ENCODE results near the gene TAC4. TPM values are rescaled to one million over a fixed set of nuclear protein-coding genes. Genes with fewer than 3 reads are reported as not detected.

TAC4 gene
- total RNA-seq, 1 experiment from 2014 or later, result not detected

- DNase-seq (ENCODE audit: low read depth in 1 of 2, low spot score in 2 of 2), result no peak
- no peaks in the 10 kb centered on the region for H3K36me3 ChIP-seq
- H3K9me3 ChIP-seq (replicated peaks), result no peaks in the 10 kb centered on the region; the same call in 1 of the 2 replicates
- H3K4me3 ChIP-seq, result no peak overlapping the region
- H3K27ac ChIP-seq, result no peak overlapping the region
- H3K4me1 ChIP-seq (replicated peaks), result peaks cover 6% of the 10 kb centered on the region
- peaks cover 71% of the 10 kb centered on the region for H3K27me3 ChIP-seq (replicated peaks)
Observed at GRCh38 chr17:49882434-49882833, 34.6 kb upstream of the TAC4 start.

- H3K4me3 ChIP-seq, result no peak overlapping the region
- peaks cover 70% of the 10 kb centered on the region for H3K27me3 ChIP-seq (replicated peaks)
- no peaks in the 10 kb centered on the region for H3K36me3 ChIP-seq
- DNase-seq (ENCODE audit: low read depth in 1 of 2, low spot score in 2 of 2), result no peak
- no peaks in the 10 kb centered on the region; the same call in 1 of the 2 replicates for H3K9me3 ChIP-seq (replicated peaks)
- no peak overlapping the region for H3K27ac ChIP-seq
- H3K4me1 ChIP-seq (replicated peaks), result peaks cover 6% of the 10 kb centered on the region
Observed at GRCh38 chr17:49881054-49881402, 33.2 kb upstream of the TAC4 start.

- Histone ChIP-seq H3K27ac (no peak overlapping the region), H3K27me3 (replicated peaks) (peaks cover 67% of the 10 kb centered on the region), H3K36me3 (no peaks in the 10 kb centered on the region), H3K9me3 (replicated peaks) (no peaks in the 10 kb centered on the region), H3K4me1 (replicated peaks) (peaks cover 6% of the 10 kb centered on the region), H3K4me3 (no peak overlapping the region)
- DNase-seq (ENCODE audit: low read depth in 1 of 2, low spot score in 2 of 2), result peak; percentile 50 to 77
Observed at GRCh38 chr17:49880291-49881053, 32.6 kb upstream of the TAC4 start.

- peaks cover 6% of the 10 kb centered on the region for H3K4me1 ChIP-seq (replicated peaks)
Observed at GRCh38 chr17:49878931-49879904, 31.3 kb upstream of the TAC4 start.

GRCh38 chr17:49875685-49876084, 27.8 kb upstream of the TAC4 start:
- DNase-seq (ENCODE audit: low read depth in 1 of 2, low spot score in 2 of 2), result no peak
- Histone ChIP-seq H3K4me3 (no peak overlapping the region), H3K9me3 (replicated peaks) (no peaks in the 10 kb centered on the region), H3K36me3 (no peaks in the 10 kb centered on the region), H3K4me1 (replicated peaks) (peaks cover 5% of the 10 kb centered on the region), H3K27me3 (replicated peaks) (peaks cover 39% of the 10 kb centered on the region), H3K27ac (no peak overlapping the region)

More at GRCh38 chr17:49878931-49879904, 31.3 kb upstream of the TAC4 start:
- peaks cover 65% of the 10 kb centered on the region for H3K27me3 ChIP-seq (replicated peaks)
- H3K4me3 ChIP-seq, result no peak overlapping the region
- DNase-seq (ENCODE audit: low read depth in 1 of 2, low spot score in 2 of 2), result no peak
- H3K9me3 ChIP-seq (replicated peaks), result no peaks in the 10 kb centered on the region
- no peaks in the 10 kb centered on the region for H3K36me3 ChIP-seq
- no peak overlapping the region for H3K27ac ChIP-seq

GRCh38 chr17:49874911-49875310, 27.0 kb upstream of the TAC4 start:
- H3K4me3 ChIP-seq, result no peak overlapping the region
- H3K36me3 ChIP-seq, result no peaks in the 10 kb centered on the region
- no peaks in the 10 kb centered on the region for H3K9me3 ChIP-seq (replicated peaks)
- H3K4me1 ChIP-seq (replicated peaks), result no peaks in the 10 kb centered on the region
- H3K27me3 ChIP-seq (replicated peaks), result peaks cover 33% of the 10 kb centered on the region
- H3K27ac ChIP-seq, result no peak overlapping the region
- DNase-seq (ENCODE audit: low read depth in 1 of 2, low spot score in 2 of 2), result no peak

- DNase-seq (ENCODE audit: low read depth in 1 of 2, low spot score in 2 of 2), result no peak
- no peaks in the 10 kb centered on the region for H3K4me1 ChIP-seq (replicated peaks)
- no peak overlapping the region for H3K4me3 ChIP-seq
- H3K36me3 ChIP-seq, result no peaks in the 10 kb centered on the region
- H3K9me3 ChIP-seq (replicated peaks), result no peaks in the 10 kb centered on the region
- no peak overlapping the region for H3K27ac ChIP-seq
- peaks cover 30% of the 10 kb centered on the region for H3K27me3 ChIP-seq (replicated peaks)
Observed at GRCh38 chr17:49873926-49874325, 26.1 kb upstream of the TAC4 start.

GRCh38 chr17:49873466-49873865, 25.6 kb upstream of the TAC4 start:
- H3K4me3 ChIP-seq, result no peak overlapping the region
- no peak for DNase-seq (ENCODE audit: low read depth in 1 of 2, low spot score in 2 of 2)
- H3K27me3 ChIP-seq (replicated peaks), result peaks cover 29% of the 10 kb centered on the region
- no peak overlapping the region for H3K27ac ChIP-seq
- H3K4me1 ChIP-seq (replicated peaks), result no peaks in the 10 kb centered on the region
- H3K36me3 ChIP-seq, result no peaks in the 10 kb centered on the region
- H3K9me3 ChIP-seq (replicated peaks), result no peaks in the 10 kb centered on the region

GRCh38 chr17:49872754-49873377, 25.0 kb upstream of the TAC4 start:
- H3K4me1 ChIP-seq (replicated peaks), result no peaks in the 10 kb centered on the region
- no peak for DNase-seq (ENCODE audit: low read depth in 1 of 2, low spot score in 2 of 2)
- H3K4me3 ChIP-seq, result no peak overlapping the region
- peaks cover 26% of the 10 kb centered on the region for H3K27me3 ChIP-seq (replicated peaks)
- no peaks in the 10 kb centered on the region for H3K36me3 ChIP-seq
- no peaks in the 10 kb centered on the region for H3K9me3 ChIP-seq (replicated peaks)
- no peak overlapping the region for H3K27ac ChIP-seq

GRCh38 chr17:49871211-49871610, 23.3 kb upstream of the TAC4 start:
- no peaks in the 10 kb centered on the region for H3K9me3 ChIP-seq (replicated peaks)
- H3K27me3 ChIP-seq (replicated peaks), result peaks cover 16% of the 10 kb centered on the region
- H3K36me3 ChIP-seq, result no peaks in the 10 kb centered on the region
- no peaks in the 10 kb centered on the region; the same call in 1 of the 2 replicates for H3K4me1 ChIP-seq (replicated peaks)
- no peak overlapping the region for H3K4me3 ChIP-seq
- DNase-seq (ENCODE audit: low read depth in 1 of 2, low spot score in 2 of 2), result no peak
- no peak overlapping the region for H3K27ac ChIP-seq

- DNase-seq (ENCODE audit: low read depth in 1 of 2, low spot score in 2 of 2), result no peak
- Histone ChIP-seq H3K4me1 (replicated peaks) (peaks cover 9% of the 10 kb centered on the region), H3K9me3 (replicated peaks) (no peaks in the 10 kb centered on the region), H3K27ac (no peak overlapping the region), H3K36me3 (no peaks in the 10 kb centered on the region), H3K4me3 (no peak overlapping the region), H3K27me3 (replicated peaks) (peaks cover 11% of the 10 kb centered on the region)
Observed at GRCh38 chr17:49870298-49870697, 22.4 kb upstream of the TAC4 start.

GRCh38 chr17:49869038-49869374, 21.1 kb upstream of the TAC4 start:
- Histone ChIP-seq H3K27me3 (replicated peaks) (peaks cover 6% of the 10 kb centered on the region; the same call in 1 of the 2 replicates), H3K9me3 (replicated peaks) (no peaks in the 10 kb centered on the region), H3K4me1 (replicated peaks) (peaks cover 10% of the 10 kb centered on the region), H3K36me3 (no peaks in the 10 kb centered on the region), H3K4me3 (no peak overlapping the region), H3K27ac (no peak overlapping the region)
- DNase-seq (ENCODE audit: low read depth in 1 of 2, low spot score in 2 of 2), result no peak

- H3K36me3 ChIP-seq, result no peaks in the 10 kb centered on the region
- peaks cover 10% of the 10 kb centered on the region for H3K4me1 ChIP-seq (replicated peaks)
- H3K27me3 ChIP-seq (replicated peaks), result 0 out of 2 replicates have a peak, but pooled peaks cover 3% of the 10 kb centered on the region
- H3K9me3 ChIP-seq (replicated peaks), result no peaks in the 10 kb centered on the region
- H3K27ac ChIP-seq, result no peak overlapping the region
- DNase-seq (ENCODE audit: low read depth in 1 of 2, low spot score in 2 of 2), result no peak
- H3K4me3 ChIP-seq, result no peak overlapping the region
Observed at GRCh38 chr17:49866882-49867413, 19.1 kb upstream of the TAC4 start.

All from SJSA1 (cell line).